WTC11 (cell line): ENCODE measurements around the gene MEGF11. TPM values are rescaled to one million over a fixed set of nuclear protein-coding genes. Genes with fewer than 3 reads are reported as not detected.

Source experiments
- ATAC-seq: fragments of 200-7000 bp; cut with Tn5 transposase; 2 replicates; pipeline ENCODE4 v1.10.0; 2021; ENCODE audit warnings: mild to moderate bottlenecking, moderate library complexity
- CTCF ChIA-PET: fragments of 300-600 bp; sonication (Branson Sonifier 250); formaldehyde crosslinking; loops from one replicate; lab custom pipeline; 2021; ENCODE audit warnings: antibody characterized with exemption; lab: Charles Lee
- POLR2A ChIA-PET: fragments of 350-600 bp; sonication (Branson Sonifier 250); formaldehyde crosslinking; loops from one replicate; lab custom pipeline; 2021; ENCODE audit warnings: antibody characterized with exemption; lab: Charles Lee
- DNase-seq: peaks from one replicate; pipeline ENCODE4 v3.0.0; 2021; ENCODE audit warnings: low spot score
- H3K27ac Mint-ChIP-seq: 2 replicates; pipeline ENCODE4 v1.8.0; 2021; ENCODE audit warnings: mixed read lengths
- H3K27me3 Mint-ChIP-seq: 2 replicates; pipeline ENCODE4 v1.8.0; 2021; ENCODE audit warnings: low read depth, mild to moderate bottlenecking, moderate library complexity, mixed read lengths
- H3K36me3 Mint-ChIP-seq: 2 replicates; pipeline ENCODE4 v1.8.0; 2021; ENCODE audit warnings: mixed read lengths
- H3K4me1 Mint-ChIP-seq: 2 replicates; pipeline ENCODE4 v1.8.0; 2022; ENCODE audit warnings: mixed read lengths
- H3K4me3 Mint-ChIP-seq: 2 replicates; pipeline ENCODE4 v1.8.0; 2021; ENCODE audit warnings: mild to moderate bottlenecking, moderate library complexity, mixed read lengths
- H3K9me3 Mint-ChIP-seq: 2 replicates; pipeline ENCODE4 v1.8.0; 2021; ENCODE audit warnings: mixed read lengths
- FOXP1 ChIP-seq: sonication (generic); formaldehyde crosslinking; IDR thresholded peaks from 2 replicates; pipeline ENCODE4 v1.8.0; 2022; ENCODE audit warnings: missing genetic modification reagents, mild to moderate bottlenecking, moderate library complexity, borderline replicate concordance
- JAZF1 ChIP-seq: fragments of 250-450 bp; sonication (Bioruptor Pico); IDR thresholded peaks from 2 replicates; pipeline ENCODE4 v1.9.0; 2021; ENCODE audit warnings: moderate library complexity, mild to moderate bottlenecking, inconsistent platforms
- NFYB ChIP-seq: sonication (generic); formaldehyde crosslinking; conservative IDR thresholded peaks from 2 replicates; pipeline ENCODE4 v1.8.0; 2022; ENCODE audit warnings: low read depth, missing genetic modification reagents
- OVOL2 ChIP-seq: fragments of 250-450 bp; sonication (Bioruptor Pico); IDR thresholded peaks from 2 replicates; pipeline ENCODE4 v1.9.0; 2021; ENCODE audit warnings: mild to moderate bottlenecking, borderline replicate concordance
- RELA ChIP-seq: sonication (generic); formaldehyde crosslinking; IDR thresholded peaks from 2 replicates; pipeline ENCODE4 v1.8.1; 2022; ENCODE audit warnings: missing genetic modification reagents, mild to moderate bottlenecking, borderline replicate concordance
- SP1 ChIP-seq: sonication (generic); formaldehyde crosslinking; conservative IDR thresholded peaks from 2 replicates; pipeline ENCODE4 v1.8.1; 2022; ENCODE audit warnings: missing genetic modification reagents
- ZBTB21 ChIP-seq: sonication (generic); formaldehyde crosslinking; IDR thresholded peaks from 2 replicates; pipeline ENCODE4 v1.8.1; 2023; ENCODE audit warnings: mild to moderate bottlenecking, missing genetic modification reagents, borderline replicate concordance
- ZNF121 ChIP-seq: sonication (generic); formaldehyde crosslinking; IDR thresholded peaks from 2 replicates; pipeline ENCODE4 v1.8.0; 2023; ENCODE audit warnings: missing genetic modification reagents
- ZNF138 ChIP-seq: sonication (generic); formaldehyde crosslinking; conservative IDR thresholded peaks from 2 replicates; pipeline ENCODE4 v1.8.1; 2022; ENCODE audit warnings: mild to moderate bottlenecking, moderate library complexity, missing genetic modification reagents
- ZNF232 ChIP-seq: sonication (generic); formaldehyde crosslinking; IDR thresholded peaks from 2 replicates; pipeline ENCODE4 v1.8.0; 2022; ENCODE audit warnings: mild to moderate bottlenecking, missing genetic modification reagents
- ZNF416 ChIP-seq: fragments of 250-450 bp; sonication (Bioruptor Pico); IDR thresholded peaks from 2 replicates; pipeline ENCODE4 v1.9.0; 2021; ENCODE audit warnings: mild to moderate bottlenecking, inconsistent platforms
- total RNA-seq: library from RNA; stranded (reverse); gene quantifications from 3 replicates; pipeline ENCODE4 v1.2.3, GENCODE V29; 2021
- TF ChIP-seq, protein P1 (sequence below): sonication (generic); formaldehyde crosslinking; IDR thresholded peaks from 2 replicates; pipeline ENCODE4 v1.8.1; 2022; ENCODE audit warnings: low read depth, mild to moderate bottlenecking, moderate library complexity, missing genetic modification reagents, borderline replicate concordance
- TF ChIP-seq, protein P2 (sequence below): fragments of 250-450 bp; sonication (Bioruptor Pico); conservative IDR thresholded peaks from 2 replicates; pipeline ENCODE4 v1.9.0; 2021; ENCODE audit warnings: mild to moderate bottlenecking
- TF ChIP-seq, protein P3 (sequence below): sonication (generic); formaldehyde crosslinking; IDR thresholded peaks from 2 replicates; pipeline ENCODE4 v1.8.0; 2022; ENCODE audit warnings: mild to moderate bottlenecking, missing genetic modification reagents
- TF ChIP-seq, protein P4 (sequence below): fragments of 250-450 bp; sonication (Bioruptor Pico); IDR thresholded peaks from 2 replicates; pipeline ENCODE4 v1.9.0; 2021; ENCODE audit warnings: mild to moderate bottlenecking
- TF ChIP-seq, protein P5 (sequence below): fragments of 200-600 bp; IDR thresholded peaks from 2 replicates; pipeline ENCODE4 v1.8.0; 2022; ENCODE audit warnings: antibody characterized with exemption
- TF ChIP-seq, protein P6 (sequence below): sonication (generic); formaldehyde crosslinking; IDR thresholded peaks from 2 replicates; pipeline ENCODE4 v1.8.0; 2022; ENCODE audit warnings: mild to moderate bottlenecking, missing genetic modification reagents
- TF ChIP-seq, protein P7 (sequence below): sonication (generic); formaldehyde crosslinking; IDR thresholded peaks from 2 replicates; pipeline ENCODE4 v1.8.0; 2023; ENCODE audit warnings: missing genetic modification reagents, mild to moderate bottlenecking, borderline replicate concordance
- TF ChIP-seq, protein P8 (sequence below): sonication (generic); formaldehyde crosslinking; IDR thresholded peaks from 2 replicates; pipeline ENCODE4 v1.8.1; 2022; ENCODE audit warnings: mild to moderate bottlenecking, missing genetic modification reagents, moderate library complexity, borderline replicate concordance

The MEGF11 gene
- total RNA-seq, 1 experiment from 2014 or later = 3.3 TPM

DNA sequence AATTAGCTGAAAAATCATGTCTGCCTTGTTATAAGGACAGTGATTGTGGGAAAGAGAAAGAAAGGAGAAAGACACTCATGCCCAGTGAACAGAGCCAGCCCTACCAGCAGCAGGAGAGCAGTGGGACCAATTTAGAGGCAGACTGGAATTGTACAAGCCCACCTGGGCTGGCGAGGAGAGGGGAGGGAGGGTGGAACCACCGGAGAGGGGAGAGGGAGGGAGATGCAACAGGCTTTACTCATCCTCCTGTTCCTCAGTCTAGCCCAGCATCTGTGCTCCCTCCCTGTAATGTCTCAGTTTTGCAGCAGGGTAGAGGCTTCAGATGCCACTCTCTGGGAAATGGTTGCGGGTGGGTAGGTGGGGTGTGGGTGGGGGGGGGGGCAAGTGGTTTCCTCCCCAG is 329.5 kb downstream of the MEGF11 start:
- CTCF ChIA-PET = no interaction called here
- TF ChIP-seq, protein P1, sequence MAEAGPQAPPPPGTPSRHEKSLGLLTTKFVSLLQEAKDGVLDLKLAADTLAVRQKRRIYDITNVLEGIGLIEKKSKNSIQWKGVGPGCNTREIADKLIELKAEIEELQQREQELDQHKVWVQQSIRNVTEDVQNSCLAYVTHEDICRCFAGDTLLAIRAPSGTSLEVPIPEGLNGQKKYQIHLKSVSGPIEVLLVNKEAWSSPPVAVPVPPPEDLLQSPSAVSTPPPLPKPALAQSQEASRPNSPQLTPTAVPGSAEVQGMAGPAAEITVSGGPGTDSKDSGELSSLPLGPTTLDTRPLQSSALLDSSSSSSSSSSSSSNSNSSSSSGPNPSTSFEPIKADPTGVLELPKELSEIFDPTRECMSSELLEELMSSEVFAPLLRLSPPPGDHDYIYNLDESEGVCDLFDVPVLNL = no peak
- TF ChIP-seq, protein P2, sequence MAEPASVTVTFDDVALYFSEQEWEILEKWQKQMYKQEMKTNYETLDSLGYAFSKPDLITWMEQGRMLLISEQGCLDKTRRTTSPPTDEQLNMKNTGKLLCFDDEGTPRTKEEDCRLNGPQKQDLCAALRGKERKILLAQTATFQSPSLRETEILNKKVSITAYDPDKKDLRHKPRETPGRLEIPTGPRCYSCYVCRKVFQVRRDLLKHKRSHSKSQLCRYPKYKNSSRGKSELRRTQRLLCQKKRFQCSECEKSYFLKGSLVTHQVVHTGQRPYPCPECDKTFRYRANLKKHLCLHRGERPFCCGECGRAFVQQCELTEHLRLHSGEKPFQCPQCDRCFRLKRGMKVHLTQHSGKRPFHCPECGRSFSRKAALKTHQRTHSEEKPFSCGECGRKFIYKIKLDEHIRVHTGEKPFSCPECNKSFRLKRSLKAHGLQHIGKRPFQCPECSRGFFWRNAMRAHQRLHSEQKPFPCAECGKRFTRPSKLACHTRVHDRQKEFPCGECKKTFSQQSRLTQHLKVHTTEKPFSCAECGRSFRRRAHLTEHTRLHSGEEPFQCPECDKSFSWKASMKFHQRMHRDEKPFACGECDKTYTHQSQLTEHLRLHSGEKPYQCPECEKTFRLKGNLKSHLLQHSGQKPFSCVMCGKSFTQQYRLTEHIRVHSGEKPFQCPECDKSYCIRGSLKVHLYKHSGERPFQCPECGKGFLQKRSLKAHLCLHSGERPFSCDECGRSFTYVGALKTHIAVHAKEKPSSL (CRISPR knock-in tag) = no peak
- TF ChIP-seq JAZF1 (CRISPR knock-in tag) (no peak), ZNF121 (CRISPR knock-in tag) (no peak), OVOL2 (CRISPR knock-in tag) (no peak), SP1 (no peak), ZNF416 (CRISPR knock-in tag) (no peak), ZNF138 (CRISPR knock-in tag) (no peak), RELA (no peak), NFYB (CRISPR knock-in tag) (no peak), ZBTB21 (CRISPR knock-in tag) (no peak), ZNF232 (CRISPR knock-in tag) (no peak), FOXP1 (CRISPR knock-in tag) (no peak)
- TF ChIP-seq, protein P3, sequence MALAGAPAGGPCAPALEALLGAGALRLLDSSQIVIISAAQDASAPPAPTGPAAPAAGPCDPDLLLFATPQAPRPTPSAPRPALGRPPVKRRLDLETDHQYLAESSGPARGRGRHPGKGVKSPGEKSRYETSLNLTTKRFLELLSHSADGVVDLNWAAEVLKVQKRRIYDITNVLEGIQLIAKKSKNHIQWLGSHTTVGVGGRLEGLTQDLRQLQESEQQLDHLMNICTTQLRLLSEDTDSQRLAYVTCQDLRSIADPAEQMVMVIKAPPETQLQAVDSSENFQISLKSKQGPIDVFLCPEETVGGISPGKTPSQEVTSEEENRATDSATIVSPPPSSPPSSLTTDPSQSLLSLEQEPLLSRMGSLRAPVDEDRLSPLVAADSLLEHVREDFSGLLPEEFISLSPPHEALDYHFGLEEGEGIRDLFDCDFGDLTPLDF (CRISPR knock-in tag) = no peak
- TF ChIP-seq, protein P4, sequence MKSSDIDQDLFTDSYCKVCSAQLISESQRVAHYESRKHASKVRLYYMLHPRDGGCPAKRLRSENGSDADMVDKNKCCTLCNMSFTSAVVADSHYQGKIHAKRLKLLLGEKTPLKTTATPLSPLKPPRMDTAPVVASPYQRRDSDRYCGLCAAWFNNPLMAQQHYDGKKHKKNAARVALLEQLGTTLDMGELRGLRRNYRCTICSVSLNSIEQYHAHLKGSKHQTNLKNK = no peak
- TF ChIP-seq, protein P5, sequence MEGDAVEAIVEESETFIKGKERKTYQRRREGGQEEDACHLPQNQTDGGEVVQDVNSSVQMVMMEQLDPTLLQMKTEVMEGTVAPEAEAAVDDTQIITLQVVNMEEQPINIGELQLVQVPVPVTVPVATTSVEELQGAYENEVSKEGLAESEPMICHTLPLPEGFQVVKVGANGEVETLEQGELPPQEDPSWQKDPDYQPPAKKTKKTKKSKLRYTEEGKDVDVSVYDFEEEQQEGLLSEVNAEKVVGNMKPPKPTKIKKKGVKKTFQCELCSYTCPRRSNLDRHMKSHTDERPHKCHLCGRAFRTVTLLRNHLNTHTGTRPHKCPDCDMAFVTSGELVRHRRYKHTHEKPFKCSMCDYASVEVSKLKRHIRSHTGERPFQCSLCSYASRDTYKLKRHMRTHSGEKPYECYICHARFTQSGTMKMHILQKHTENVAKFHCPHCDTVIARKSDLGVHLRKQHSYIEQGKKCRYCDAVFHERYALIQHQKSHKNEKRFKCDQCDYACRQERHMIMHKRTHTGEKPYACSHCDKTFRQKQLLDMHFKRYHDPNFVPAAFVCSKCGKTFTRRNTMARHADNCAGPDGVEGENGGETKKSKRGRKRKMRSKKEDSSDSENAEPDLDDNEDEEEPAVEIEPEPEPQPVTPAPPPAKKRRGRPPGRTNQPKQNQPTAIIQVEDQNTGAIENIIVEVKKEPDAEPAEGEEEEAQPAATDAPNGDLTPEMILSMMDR = no peak
- TF ChIP-seq, protein P6, sequence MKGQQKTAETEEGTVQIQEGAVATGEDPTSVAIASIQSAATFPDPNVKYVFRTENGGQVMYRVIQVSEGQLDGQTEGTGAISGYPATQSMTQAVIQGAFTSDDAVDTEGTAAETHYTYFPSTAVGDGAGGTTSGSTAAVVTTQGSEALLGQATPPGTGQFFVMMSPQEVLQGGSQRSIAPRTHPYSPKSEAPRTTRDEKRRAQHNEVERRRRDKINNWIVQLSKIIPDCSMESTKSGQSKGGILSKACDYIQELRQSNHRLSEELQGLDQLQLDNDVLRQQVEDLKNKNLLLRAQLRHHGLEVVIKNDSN (CRISPR knock-in tag) = no peak
- TF ChIP-seq, protein P7, sequence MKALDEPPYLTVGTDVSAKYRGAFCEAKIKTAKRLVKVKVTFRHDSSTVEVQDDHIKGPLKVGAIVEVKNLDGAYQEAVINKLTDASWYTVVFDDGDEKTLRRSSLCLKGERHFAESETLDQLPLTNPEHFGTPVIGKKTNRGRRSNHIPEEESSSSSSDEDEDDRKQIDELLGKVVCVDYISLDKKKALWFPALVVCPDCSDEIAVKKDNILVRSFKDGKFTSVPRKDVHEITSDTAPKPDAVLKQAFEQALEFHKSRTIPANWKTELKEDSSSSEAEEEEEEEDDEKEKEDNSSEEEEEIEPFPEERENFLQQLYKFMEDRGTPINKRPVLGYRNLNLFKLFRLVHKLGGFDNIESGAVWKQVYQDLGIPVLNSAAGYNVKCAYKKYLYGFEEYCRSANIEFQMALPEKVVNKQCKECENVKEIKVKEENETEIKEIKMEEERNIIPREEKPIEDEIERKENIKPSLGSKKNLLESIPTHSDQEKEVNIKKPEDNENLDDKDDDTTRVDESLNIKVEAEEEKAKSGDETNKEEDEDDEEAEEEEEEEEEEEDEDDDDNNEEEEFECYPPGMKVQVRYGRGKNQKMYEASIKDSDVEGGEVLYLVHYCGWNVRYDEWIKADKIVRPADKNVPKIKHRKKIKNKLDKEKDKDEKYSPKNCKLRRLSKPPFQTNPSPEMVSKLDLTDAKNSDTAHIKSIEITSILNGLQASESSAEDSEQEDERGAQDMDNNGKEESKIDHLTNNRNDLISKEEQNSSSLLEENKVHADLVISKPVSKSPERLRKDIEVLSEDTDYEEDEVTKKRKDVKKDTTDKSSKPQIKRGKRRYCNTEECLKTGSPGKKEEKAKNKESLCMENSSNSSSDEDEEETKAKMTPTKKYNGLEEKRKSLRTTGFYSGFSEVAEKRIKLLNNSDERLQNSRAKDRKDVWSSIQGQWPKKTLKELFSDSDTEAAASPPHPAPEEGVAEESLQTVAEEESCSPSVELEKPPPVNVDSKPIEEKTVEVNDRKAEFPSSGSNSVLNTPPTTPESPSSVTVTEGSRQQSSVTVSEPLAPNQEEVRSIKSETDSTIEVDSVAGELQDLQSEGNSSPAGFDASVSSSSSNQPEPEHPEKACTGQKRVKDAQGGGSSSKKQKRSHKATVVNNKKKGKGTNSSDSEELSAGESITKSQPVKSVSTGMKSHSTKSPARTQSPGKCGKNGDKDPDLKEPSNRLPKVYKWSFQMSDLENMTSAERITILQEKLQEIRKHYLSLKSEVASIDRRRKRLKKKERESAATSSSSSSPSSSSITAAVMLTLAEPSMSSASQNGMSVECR = no peak
- TF ChIP-seq, protein P8, sequence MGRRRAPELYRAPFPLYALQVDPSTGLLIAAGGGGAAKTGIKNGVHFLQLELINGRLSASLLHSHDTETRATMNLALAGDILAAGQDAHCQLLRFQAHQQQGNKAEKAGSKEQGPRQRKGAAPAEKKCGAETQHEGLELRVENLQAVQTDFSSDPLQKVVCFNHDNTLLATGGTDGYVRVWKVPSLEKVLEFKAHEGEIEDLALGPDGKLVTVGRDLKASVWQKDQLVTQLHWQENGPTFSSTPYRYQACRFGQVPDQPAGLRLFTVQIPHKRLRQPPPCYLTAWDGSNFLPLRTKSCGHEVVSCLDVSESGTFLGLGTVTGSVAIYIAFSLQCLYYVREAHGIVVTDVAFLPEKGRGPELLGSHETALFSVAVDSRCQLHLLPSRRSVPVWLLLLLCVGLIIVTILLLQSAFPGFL (CRISPR knock-in tag) = no peak
- TF ChIP-seq, all 79 proteins: peak for 0
- Mint-ChIP-seq H3K9me3 (no peaks in the 10 kb centered on the region), H3K4me1 (peaks cover 7% of the 10 kb centered on the region), H3K36me3 (no peaks in the 10 kb centered on the region), H3K27me3 (no peaks in the 10 kb centered on the region), H3K4me3 (no peak overlapping the region), H3K27ac (no peak overlapping the region)
- POLR2A ChIA-PET = no interaction called here
- no peak for ATAC-seq
- no peak for DNase-seq
